ENCODE results near the gene MTUS2.

The MTUS2 gene

GRCh38 chr13:29294821-29295220 is 474.7 kb downstream of the MTUS2 start:
- TF ChIP-seq CTCF (IDR thresholded peaks at IDR 0.05; ENCODE audit: extremely low read depth, missing control alignments), result no peak

GRCh38 chr13:29301027-29301426 is 480.9 kb downstream of the MTUS2 start:
- no peak for DNase-seq (ENCODE audit: low spot score)
- TF ChIP-seq CTCF (IDR thresholded peaks at IDR 0.05; ENCODE audit: extremely low read depth, missing control alignments), result no peak

More at GRCh38 chr13:29294821-29295220, 474.7 kb downstream of the MTUS2 start:
- no peak for DNase-seq (ENCODE audit: low spot score)

- no peak for DNase-seq (ENCODE audit: low spot score)
- TF ChIP-seq CTCF (IDR thresholded peaks at IDR 0.05; ENCODE audit: extremely low read depth, missing control alignments), result no peak
These were observed 484.0 kb downstream of the MTUS2 start for GRCh38 chr13:29304148-29304547.

GRCh38 chr13:29310806-29311205 is 490.7 kb downstream of the MTUS2 start:
- TF ChIP-seq CTCF (IDR thresholded peaks at IDR 0.05; ENCODE audit: extremely low read depth, missing control alignments), result no peak
- DNase-seq (ENCODE audit: low spot score), result no peak

GRCh38 chr13:29315847-29316246 is 495.7 kb downstream of the MTUS2 start:
- no peak for TF ChIP-seq CTCF (IDR thresholded peaks at IDR 0.05; ENCODE audit: extremely low read depth, missing control alignments)
- DNase-seq (ENCODE audit: low spot score), result no peak

- TF ChIP-seq CTCF (IDR thresholded peaks at IDR 0.05; ENCODE audit: extremely low read depth, missing control alignments), result no peak
- DNase-seq (ENCODE audit: low spot score), result no peak
These were observed 497.7 kb downstream of the MTUS2 start for GRCh38 chr13:29317828-29318227.

GRCh38 chr13:29318741-29319140 is 498.6 kb downstream of the MTUS2 start:
- no peak for TF ChIP-seq CTCF (IDR thresholded peaks at IDR 0.05; ENCODE audit: extremely low read depth, missing control alignments)
- no peak for DNase-seq (ENCODE audit: low spot score)
